ENCODE results near the gene LAMA5. TPM values are rescaled to one million over a fixed set of nuclear protein-coding genes. Genes with fewer than 3 reads are reported as not detected.

Gene LAMA5
- polyA plus RNA-seq, 1 donor (not counting 4 experiments of a cell fraction or from before 2014, with no cell fraction given): 8.7 TPM

DNA sequence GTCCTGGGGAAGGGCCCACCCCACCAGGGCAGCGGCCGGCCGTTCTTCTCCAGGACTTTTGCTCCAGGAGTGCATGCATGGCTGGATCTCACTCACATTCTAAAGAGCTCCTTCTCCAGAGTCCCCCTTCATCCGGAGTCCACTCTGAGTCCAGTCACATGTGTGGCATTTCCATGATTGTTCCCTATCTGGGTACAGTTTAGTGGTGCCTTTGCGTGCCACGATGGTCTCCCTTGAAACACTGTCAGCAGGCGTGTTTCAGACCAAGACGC is 107.9 kb downstream of the LAMA5 start:
- peaks cover 6% of the 10 kb centered on the region for H4K20me1 ChIP-seq (ENCODE audit: control insufficient read depth, extremely low read depth, insufficient read depth, low read length)
- peaks cover 14% of the 10 kb centered on the region for H3K79me2 ChIP-seq (ENCODE audit: control insufficient read depth, insufficient read depth, low read length)
- H3K4me3 ChIP-seq (ENCODE audit: control insufficient read depth in 2 of 3, extremely low read depth in 1 of 3, insufficient read depth in 2 of 3, low read depth in 1 of 3, low read length in 3 of 3): no peak overlapping the region
- no peaks in the 10 kb centered on the region for H3K4me1 ChIP-seq (ENCODE audit: control insufficient read depth, extremely low read depth, insufficient read depth, low read length)
- TF ChIP-seq EZH2 (IDR thresholded peaks at IDR 0.05; ENCODE audit: low read length): no peak
- TF ChIP-seq, protein P1, sequence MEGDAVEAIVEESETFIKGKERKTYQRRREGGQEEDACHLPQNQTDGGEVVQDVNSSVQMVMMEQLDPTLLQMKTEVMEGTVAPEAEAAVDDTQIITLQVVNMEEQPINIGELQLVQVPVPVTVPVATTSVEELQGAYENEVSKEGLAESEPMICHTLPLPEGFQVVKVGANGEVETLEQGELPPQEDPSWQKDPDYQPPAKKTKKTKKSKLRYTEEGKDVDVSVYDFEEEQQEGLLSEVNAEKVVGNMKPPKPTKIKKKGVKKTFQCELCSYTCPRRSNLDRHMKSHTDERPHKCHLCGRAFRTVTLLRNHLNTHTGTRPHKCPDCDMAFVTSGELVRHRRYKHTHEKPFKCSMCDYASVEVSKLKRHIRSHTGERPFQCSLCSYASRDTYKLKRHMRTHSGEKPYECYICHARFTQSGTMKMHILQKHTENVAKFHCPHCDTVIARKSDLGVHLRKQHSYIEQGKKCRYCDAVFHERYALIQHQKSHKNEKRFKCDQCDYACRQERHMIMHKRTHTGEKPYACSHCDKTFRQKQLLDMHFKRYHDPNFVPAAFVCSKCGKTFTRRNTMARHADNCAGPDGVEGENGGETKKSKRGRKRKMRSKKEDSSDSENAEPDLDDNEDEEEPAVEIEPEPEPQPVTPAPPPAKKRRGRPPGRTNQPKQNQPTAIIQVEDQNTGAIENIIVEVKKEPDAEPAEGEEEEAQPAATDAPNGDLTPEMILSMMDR (optimal IDR thresholded peaks at IDR 0.05 in 1 of 3, IDR thresholded peaks at IDR 0.05 in 1 of 3, conservative IDR thresholded peaks at IDR 0.05 in 1 of 3; ENCODE audit: extremely low read depth in 1 of 3, insufficient read depth in 2 of 3, low read length in 3 of 3): no peak
- H2AFZ ChIP-seq (ENCODE audit: control insufficient read depth, low read length): no peak overlapping the region
- H3K27ac ChIP-seq (ENCODE audit: control insufficient read depth, insufficient read depth, low read length): no peak overlapping the region
- FAIRE-seq: no peak
- H3K4me2 ChIP-seq (ENCODE audit: control insufficient read depth, extremely low read depth, insufficient read depth, low read depth, low read length): no peak overlapping the region
- no peak for DNase-seq (ENCODE audit: low read depth, low spot score)
- no peaks in the 10 kb centered on the region for H3K27me3 ChIP-seq (ENCODE audit: control insufficient read depth, extremely low read depth, insufficient read depth, low read length)
- no peaks in the 10 kb centered on the region for H3K9me1 ChIP-seq (ENCODE audit: control insufficient read depth, extremely low read depth, insufficient read depth, low read length)
- H3K36me3 ChIP-seq (ENCODE audit: control insufficient read depth in 2 of 2, extremely low read depth in 1 of 2, insufficient read depth in 2 of 2, low read length in 2 of 2): peaks cover 22 to 46% of the 10 kb centered on the region in 2 experiments
- H3K9ac ChIP-seq (ENCODE audit: control insufficient read depth, extremely low read depth, insufficient read depth, low read length): no peak overlapping the region
- dilution Hi-C loops (cut with MboI; ENCODE audit: extremely low pct_ligation_motif_present, low sequenced_read_pairs): no loop called here
- no peaks in the 10 kb centered on the region for H3K9me3 ChIP-seq (ENCODE audit: control insufficient read depth, low read depth, low read length)

Other genes starting within 250 kb of the LAMA5 start
- gene LSM14B, start 244.8 kb downstream of the LAMA5 start, polyA plus RNA-seq: 19.9 to 21.7 TPM (median 20.0 TPM) in 3 replicates
- gene PSMA7, start 223.9 kb downstream of the LAMA5 start, polyA plus RNA-seq: 383 to 439 TPM (median 412 TPM) in 3 replicates
- gene SS18L1, start 223.5 kb downstream of the LAMA5 start, polyA plus RNA-seq: 5.0 to 13.6 TPM (median 9.4 TPM) in 3 replicates
- 24.7 to 31.4 TPM (median 29.5 TPM) in 3 replicates for gene MTG2, start 184.3 kb downstream of the LAMA5 start, polyA plus RNA-seq
- gene HRH3, start 147.0 kb downstream of the LAMA5 start, polyA plus RNA-seq: not detected in 3 replicates
- 15.9 to 21.4 TPM (median 16.9 TPM) in 3 replicates for gene OSBPL2, start 128.8 kb downstream of the LAMA5 start, polyA plus RNA-seq
- 89.8 to 109 TPM (median 91.4 TPM) in 3 replicates for gene ADRM1, start 64.3 kb downstream of the LAMA5 start, polyA plus RNA-seq
- gene RPS21, start 19.8 kb upstream of the LAMA5 start, polyA plus RNA-seq: 2,971 to 5,490 TPM (median 3,874 TPM) in 3 replicates
- gene CABLES2, start 40.0 kb upstream of the LAMA5 start, polyA plus RNA-seq: 1.9 to 4.6 TPM (median 2.2 TPM) in 3 replicates
- gene RBBP8NL, start 60.2 kb upstream of the LAMA5 start, polyA plus RNA-seq: 0.05 to 0.26 TPM (median 0.13 TPM) in 3 replicates
- gene GATA5, start 108.7 kb upstream of the LAMA5 start, polyA plus RNA-seq: not detected in 3 replicates

Measured in keratinocyte (primary cell).